GM21723 (cell line): ENCODE results near the gene CDH13.
"Not testable (repeated sequence)": the region's sequence is repeated elsewhere in the genome, so short reads cannot be mapped to it uniquely, and the experiment has no call there.

Experiments
- ATAC-seq: cut with Tn5 transposase; IDR thresholded peaks from one replicate; pipeline ENCODE4 v1.9.1; 2021; ENCODE audit warnings: mild to moderate bottlenecking, moderate library complexity; ENCODE audit not compliant: unreplicated experiment

The CDH13 gene

DNA sequence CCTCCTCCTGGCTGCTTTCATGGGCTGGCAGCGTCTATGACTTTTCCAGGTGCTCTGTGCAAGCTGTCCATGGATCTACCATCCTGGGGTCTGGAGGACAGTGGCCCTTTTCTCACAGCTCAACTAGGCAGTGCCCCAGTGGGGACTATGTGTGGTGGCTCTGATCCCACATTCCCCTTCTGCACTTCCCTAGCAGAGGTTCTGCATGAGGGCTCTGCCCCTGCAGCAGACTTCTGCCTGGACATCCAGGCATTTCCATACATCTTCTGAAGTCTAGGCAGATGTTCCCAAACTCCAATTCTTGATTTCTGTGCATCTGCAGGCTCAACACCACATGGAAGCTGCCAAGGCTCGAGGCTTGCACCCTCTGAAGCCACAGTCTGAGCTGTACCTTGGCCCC lies 307.2 kb downstream of the CDH13 start:
- not testable (repeated sequence) for ATAC-seq

- no peak for ATAC-seq
These were observed 309.0 kb downstream of the CDH13 start for GRCh38 chr16:82935766-82936165.

GRCh38 chr16:82936941-82937551 lies 310.3 kb downstream of the CDH13 start:
- no peak for ATAC-seq

- no peak for ATAC-seq
These were observed 311.3 kb downstream of the CDH13 start for GRCh38 chr16:82937926-82938520.

- ATAC-seq: no peak
These were observed 316.6 kb downstream of the CDH13 start for GRCh38 chr16:82943371-82943770.

- no peak for ATAC-seq
These were observed 318.8 kb downstream of the CDH13 start for GRCh38 chr16:82945420-82946101.

- no peak for ATAC-seq
These were observed 320.9 kb downstream of the CDH13 start for GRCh38 chr16:82947698-82948097.

- ATAC-seq: no peak
These were observed 322.2 kb downstream of the CDH13 start for GRCh38 chr16:82949016-82949415.

DNA sequence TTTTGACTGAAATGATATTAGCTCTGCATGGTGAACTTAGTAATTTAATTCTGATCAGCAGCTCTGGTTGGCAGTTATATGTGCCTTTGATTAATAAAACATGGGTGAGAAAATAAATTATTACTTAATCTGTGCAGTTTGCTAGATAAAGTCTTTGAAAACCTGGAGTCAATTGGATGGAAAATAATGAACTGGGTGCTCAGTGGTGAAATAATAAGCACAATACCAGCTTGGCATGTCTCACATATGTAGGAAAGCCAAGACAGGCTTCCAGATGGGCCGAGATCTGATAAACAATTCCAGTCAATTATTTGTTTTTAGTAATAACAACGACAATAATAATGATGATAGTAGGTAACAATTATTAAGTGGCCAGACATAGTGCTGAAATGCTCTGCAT lies 326.7 kb downstream of the CDH13 start:
- no peak for ATAC-seq

DNA sequence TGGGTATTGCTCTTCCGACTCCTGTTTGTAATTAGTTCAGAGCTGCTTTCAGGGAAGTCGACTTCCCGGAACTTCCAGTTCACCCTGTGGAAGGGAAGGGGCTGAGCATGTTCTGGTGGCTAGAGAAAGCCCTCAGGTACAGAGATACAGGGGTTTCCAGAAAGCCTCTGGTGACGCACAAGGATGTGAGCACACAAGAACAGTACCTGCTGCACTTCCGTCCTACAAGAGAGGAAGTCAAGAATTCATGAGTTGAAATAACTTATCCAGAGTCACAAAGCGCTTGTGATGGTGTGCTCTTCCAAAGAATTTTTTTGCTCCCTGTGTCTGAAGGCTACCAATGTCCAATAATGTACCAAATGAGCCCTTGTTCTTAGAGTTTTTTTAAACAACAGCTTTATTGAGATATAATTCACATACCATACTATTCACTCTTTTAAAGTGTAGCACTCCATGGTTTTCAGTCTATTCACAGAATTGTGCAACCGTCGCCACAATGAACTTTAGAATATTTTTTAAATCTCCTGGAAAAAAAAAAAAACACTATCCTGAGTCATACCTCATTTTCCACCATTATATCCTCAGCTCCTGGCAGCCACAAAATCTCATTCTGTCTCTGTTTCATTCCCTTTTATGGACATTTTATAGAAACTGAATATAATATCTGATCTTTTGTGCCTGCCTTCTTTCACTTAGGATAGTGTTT lies 327.6 kb downstream of the CDH13 start:
- ATAC-seq: no peak

DNA sequence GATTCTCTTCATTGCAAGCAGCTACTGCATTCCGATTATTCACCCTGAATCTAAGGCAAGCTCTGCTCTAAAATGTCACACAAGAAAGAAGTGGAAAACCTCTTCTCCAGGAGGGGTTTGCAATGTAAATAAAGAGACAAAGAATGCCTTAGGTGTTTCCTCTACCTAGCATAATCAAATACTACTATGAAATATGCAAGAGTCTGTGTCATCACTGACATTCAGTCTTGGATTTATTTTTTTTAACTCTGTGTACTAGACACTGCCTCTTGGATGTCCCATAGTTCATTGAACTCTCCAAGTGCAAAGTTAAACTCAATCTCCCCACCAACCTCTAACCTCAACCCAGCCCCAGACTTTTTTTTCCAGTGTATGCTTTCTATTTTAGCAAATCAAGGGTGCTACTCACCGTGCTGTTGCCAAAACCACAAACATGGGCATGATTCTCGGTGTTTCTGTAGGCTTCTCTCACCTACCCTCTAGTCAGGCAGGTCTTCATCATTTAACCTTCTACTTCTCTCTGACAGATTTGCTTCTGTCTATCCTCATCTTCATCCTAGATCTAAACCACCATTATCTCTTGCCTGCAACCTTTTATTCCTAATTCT lies 329.1 kb downstream of the CDH13 start:
- no peak for ATAC-seq

DNA sequence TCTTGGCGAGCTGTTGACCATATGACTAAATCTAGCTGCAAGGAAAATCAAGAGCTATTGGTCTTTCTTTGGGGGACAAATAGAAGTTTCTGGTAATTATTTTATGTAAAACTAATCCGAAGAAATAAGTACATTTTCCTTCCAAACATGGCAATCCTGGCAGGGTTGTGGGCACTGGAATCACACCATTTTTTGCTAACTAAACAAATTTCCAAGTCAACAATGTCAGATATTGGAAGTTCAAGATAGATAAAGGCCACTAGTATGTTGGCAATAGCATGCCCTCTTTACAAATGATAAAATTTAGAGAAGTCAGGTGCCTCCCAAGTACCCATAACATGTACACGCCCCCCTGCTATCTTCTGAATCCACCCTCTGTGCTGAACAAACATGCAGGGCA lies 330.4 kb downstream of the CDH13 start:
- no peak for ATAC-seq

DNA sequence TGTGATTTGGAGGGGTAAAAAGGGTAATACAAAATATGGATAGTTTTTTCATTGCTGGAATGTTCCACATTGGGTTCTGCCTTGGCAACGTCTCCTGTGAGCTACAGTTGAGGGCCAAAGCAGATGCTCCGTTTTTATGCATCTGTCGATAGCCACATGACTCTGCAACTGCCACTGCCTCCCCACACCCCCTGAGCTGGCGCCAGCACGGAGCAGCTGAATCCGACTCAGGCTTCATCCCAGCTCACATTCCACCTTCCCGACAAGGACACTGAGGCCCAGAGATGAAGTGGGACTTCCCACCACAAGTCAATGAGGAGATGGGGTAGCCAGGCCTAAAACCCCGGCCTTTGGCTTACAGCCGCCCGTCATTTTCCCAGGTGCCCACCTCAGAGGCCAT lies 334.1 kb downstream of the CDH13 start:
- ATAC-seq: no peak

DNA sequence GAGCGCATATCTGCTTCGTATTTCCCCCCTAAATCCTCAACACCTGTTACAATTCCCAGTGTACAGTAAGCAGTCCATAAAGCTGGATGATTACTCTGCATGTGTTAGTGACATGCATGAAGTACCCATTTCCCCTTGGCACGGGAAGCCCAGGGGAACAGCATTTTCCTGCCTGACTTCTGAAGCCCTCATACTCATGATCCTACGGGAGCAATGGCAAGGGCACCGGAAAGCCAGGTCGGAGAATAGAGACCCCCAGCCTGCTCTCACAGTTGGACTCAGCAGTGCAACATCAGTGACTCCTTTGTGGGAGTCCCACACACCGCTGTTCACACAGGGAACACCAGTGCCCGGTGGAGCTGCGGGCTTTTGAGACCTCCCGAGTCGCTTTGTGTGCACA lies 336.9 kb downstream of the CDH13 start:
- ATAC-seq: no peak

DNA sequence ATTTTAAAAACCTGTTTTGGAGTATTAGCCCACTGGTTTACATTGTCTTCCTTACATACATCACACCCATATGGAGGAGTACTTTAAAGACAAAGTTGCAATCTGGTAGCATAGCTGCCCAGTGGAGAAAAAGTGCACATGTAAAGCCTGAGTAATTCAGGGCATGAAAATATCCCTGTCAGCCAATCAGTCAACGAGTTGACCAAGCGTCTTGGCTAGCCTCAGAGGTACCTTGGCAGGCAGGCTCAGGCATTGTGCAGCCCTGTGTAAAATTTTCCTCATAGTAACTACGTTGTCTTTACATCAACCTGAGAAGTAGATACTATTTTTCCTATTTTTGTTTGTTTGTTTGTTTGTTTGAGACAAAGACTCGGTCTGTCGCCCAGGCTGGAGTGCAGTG lies 339.0 kb downstream of the CDH13 start:
- ATAC-seq: no peak

DNA sequence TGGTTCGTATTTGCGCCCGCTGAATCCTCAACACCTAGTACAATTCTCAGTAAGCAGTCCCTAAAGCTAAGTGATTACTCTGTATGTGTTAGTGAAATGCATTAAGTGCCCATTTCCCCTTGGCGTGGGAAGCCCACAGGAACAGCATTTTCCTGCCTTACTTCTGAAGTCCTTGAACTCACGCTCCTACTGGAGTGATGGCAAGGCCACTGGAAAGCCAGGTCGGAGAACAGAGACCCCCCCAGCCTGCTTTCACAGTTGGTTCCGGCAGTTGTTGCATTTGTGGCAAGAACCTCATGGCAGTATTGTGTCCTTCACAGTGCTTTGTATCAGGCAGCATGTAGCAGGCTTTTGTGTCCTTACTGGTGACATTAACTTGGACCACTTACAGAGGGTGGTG lies 340.7 kb downstream of the CDH13 start:
- no peak for ATAC-seq

GRCh38 chr16:82971126-82971525 lies 344.4 kb downstream of the CDH13 start:
- ATAC-seq: no peak

GRCh38 chr16:82972331-82972919 lies 345.7 kb downstream of the CDH13 start:
- no peak for ATAC-seq

DNA sequence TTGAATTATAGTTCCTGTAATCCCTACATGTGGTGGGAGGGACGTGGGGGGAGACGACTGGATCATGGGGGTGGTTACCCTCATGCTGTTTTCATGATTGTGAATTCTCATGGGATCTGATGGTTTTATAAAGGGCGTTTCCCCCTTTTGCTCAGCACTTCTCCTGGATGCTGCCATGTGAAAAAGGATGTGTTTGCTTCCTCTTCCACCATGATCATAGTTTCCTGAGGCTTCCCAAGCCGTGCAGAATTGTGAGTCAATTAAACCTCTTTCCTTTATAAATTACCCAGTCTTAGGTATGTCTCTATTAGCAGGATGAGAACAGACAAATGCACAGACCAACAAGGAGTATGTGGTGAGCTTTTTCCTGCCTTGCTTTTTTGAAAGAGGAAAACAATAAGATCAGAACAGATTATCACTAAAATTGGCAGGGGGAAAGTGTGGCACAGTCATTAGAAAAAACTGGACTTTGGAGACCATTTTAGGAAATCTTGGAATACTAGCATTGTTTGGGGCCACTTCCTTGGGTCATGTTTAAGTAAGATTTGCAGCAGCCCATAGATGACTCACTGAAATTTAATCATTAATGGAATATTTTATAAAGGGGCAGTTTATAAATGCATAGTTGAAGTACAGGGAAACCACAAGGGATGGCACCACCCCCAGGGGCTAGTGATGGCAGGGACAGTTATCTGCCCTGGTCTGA lies 352.8 kb downstream of the CDH13 start:
- ATAC-seq: no peak

DNA sequence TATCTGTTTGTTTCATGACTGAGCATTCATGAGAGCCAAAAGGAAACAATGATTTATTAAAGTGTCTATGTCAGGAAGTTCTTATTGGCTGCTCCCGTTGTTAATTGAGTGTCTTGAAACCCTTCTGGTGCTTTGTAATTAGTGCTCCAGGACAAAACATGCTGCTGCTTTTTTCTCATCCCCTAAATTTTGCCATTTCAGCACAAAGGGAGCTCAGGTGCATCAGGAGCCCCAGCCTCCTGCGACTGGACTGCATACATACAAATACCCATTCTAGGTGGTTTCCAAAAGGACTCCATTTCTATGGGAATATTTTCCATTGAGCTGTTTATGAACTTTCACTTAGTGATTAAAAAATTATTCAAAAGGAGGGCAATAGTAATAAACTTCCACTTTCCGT lies 354.0 kb downstream of the CDH13 start:
- no peak for ATAC-seq
